K562 (cell line): ENCODE results near the gene TMA7B. TPM values are rescaled to one million over a fixed set of nuclear protein-coding genes. Genes with fewer than 3 reads are reported as not detected.

ENCODE experiments used
- ATAC-seq: fragments of 200-7000 bp; cut with Tn5 transposase; 3 replicates; pipeline ENCODE4 v1.9.1; 2020; ENCODE audit warnings: moderate library complexity
- BruUV-seq: library from RNA; stranded (reverse); fragments of 400-500 nt; replicated peaks from 2 replicates; lab custom pipeline; 2021; lab: Mats Ljungman, UMichigan
- CTCF ChIA-PET: fragments of 300-600 bp; formaldehyde crosslinking; extraction: SDS; loops from one replicate; lab custom pipeline; 2021; ENCODE audit warnings: low intra/inter-chr PET ratio; lab: Yijun Ruan, JAX
- POLR2A ChIA-PET: fragments of 300-600, 350-650 bp; sonication (Branson Sonifier 250); formaldehyde crosslinking; extraction: SDS; loops from one replicate; lab custom pipeline; 2021; ENCODE audit warnings: antibody characterized with exemption, inconsistent platforms; lab: Yijun Ruan, JAX
- DNase-seq, 4 experiments: peaks; one replicate each; pipeline versions ENCODE4 v3.0.0 to v3.0.0-alpha.2; 2011 to 2018; ENCODE audit warnings: low spot score in 3 of 4, mixed read lengths in 3 of 4; ENCODE audit errors: extremely low read depth in 1 of 4
- FAIRE-seq: peaks from 2 replicates; lab custom pipeline; 2011; peaks lifted over from hg19 to GRCh38; lab: Jason Lieb, UNC
- H2AFZ ChIP-seq: 2 replicates; pipeline ENCODE4 v1.6.0; 2011; ENCODE audit warnings: low read depth, low read length, control low read depth, inconsistent platforms
- H3K27ac ChIP-seq: fragments of 200-600 bp; 3 replicates; pipeline ENCODE4 v1.8.0; 2011; ENCODE audit warnings: low read depth, mild to moderate bottlenecking, control low read depth, inconsistent platforms, low read length, moderate library complexity, mixed read lengths; ENCODE audit errors: extremely low read depth
- H3K27me3 ChIP-seq, 2 experiments: fragments of 300-600 bp in 1 of 2; 2 replicates in 1 of 2; 3 replicates in 1 of 2; pipeline versions ENCODE4 v1.6.0 to v1.8.0; 2011; ENCODE audit warnings: inconsistent platforms in 2 of 2, low read length in 2 of 2, mild to moderate bottlenecking in 1 of 2, mixed read lengths in 1 of 2, moderate library complexity in 1 of 2; ENCODE audit not compliant: control insufficient read depth in 2 of 2, insufficient read depth in 2 of 2
- H3K36me3 ChIP-seq: fragments of 300-600 bp; 3 replicates; pipeline ENCODE4 v1.8.0; 2011; ENCODE audit warnings: mild to moderate bottlenecking, low read length, inconsistent platforms; ENCODE audit not compliant: control insufficient read depth, insufficient read depth
- H3K4me1 ChIP-seq, 2 experiments: fragments of 200-600 bp in 1 of 2; replicated peaks in 1 of 2; 2 replicates in 1 of 2; 3 replicates in 1 of 2; pipeline versions ENCODE4 v1.5.1 to v1.8.0; 2011; ENCODE audit warnings: inconsistent platforms in 2 of 2, low read length in 2 of 2, mild to moderate bottlenecking in 1 of 2, mixed read lengths in 1 of 2, moderate library complexity in 1 of 2; ENCODE audit not compliant: control insufficient read depth in 2 of 2, insufficient read depth in 2 of 2
- H3K4me2 ChIP-seq: 2 replicates; pipeline ENCODE4 v1.6.1; 2011; ENCODE audit warnings: low read length, control low read depth, inconsistent platforms, mixed read lengths; ENCODE audit not compliant: insufficient read depth
- H3K4me3 ChIP-seq: fragments of 200-600 bp; sonication (generic), shearing (Covaris generic); 2 replicates; pipeline ENCODE4 v1.5.1; 2016; ENCODE audit warnings: control low read depth, inconsistent platforms
- H3K79me2 ChIP-seq: fragments of 200-600 bp; 3 replicates; pipeline ENCODE4 v1.8.0; 2011; ENCODE audit warnings: low read length, inconsistent platforms; ENCODE audit not compliant: control insufficient read depth, insufficient read depth
- H3K9ac ChIP-seq, 2 experiments: 2 replicates each; pipeline versions ENCODE4 v1.6.0 to v1.6.1; 2011; ENCODE audit warnings: low read depth in 2 of 2, low read length in 2 of 2, control low read depth in 1 of 2, inconsistent platforms in 1 of 2, mild to moderate bottlenecking in 1 of 2, mixed read lengths in 1 of 2; ENCODE audit not compliant: insufficient read depth in 1 of 2
- H3K9me1 ChIP-seq: one replicate; pipeline ENCODE4 v1.6.0; 2011; ENCODE audit warnings: inconsistent platforms, mild to moderate bottlenecking, low read length, moderate library complexity; ENCODE audit not compliant: control insufficient read depth, insufficient read depth
- H3K9me3 ChIP-seq: replicated peaks from 2 replicates; pipeline ENCODE4 v1.5.1; 2011; ENCODE audit warnings: low read depth, low read length, inconsistent platforms; ENCODE audit not compliant: control insufficient read depth, insufficient read depth
- H4K20me1 ChIP-seq: replicated peaks from 2 replicates; pipeline ENCODE4 v1.6.1; 2011; ENCODE audit warnings: low read length, inconsistent platforms, mixed read lengths; ENCODE audit not compliant: control insufficient read depth, insufficient read depth
- ARID3B ChIP-seq: fragments of 250-450 bp; sonication (Bioruptor Pico); IDR thresholded peaks from 2 replicates; pipeline ENCODE4 v1.4.0; 2020; ENCODE audit warnings: borderline replicate concordance
- GTF2A2 ChIP-seq: IDR thresholded peaks from 2 replicates; pipeline ENCODE4 v1.6.1; 2016; ENCODE audit warnings: mild to moderate bottlenecking, missing genetic modification characterization, missing compliant biosample characterization
- HMGN3 ChIP-seq: IDR thresholded peaks from 2 replicates; pipeline ENCODE4 v1.6.1; 2011; ENCODE audit warnings: borderline replicate concordance, low read depth, mild to moderate bottlenecking, mixed read lengths, low read length; ENCODE audit not compliant: insufficient read length; ENCODE audit errors: extremely low read depth
- LARP7 ChIP-seq: fragments of 450-650 bp; IDR thresholded peaks from 2 replicates; pipeline ENCODE4 v1.6.1; 2016
- NFIX ChIP-seq: fragments of 250-450 bp; sonication (Bioruptor Pico); IDR thresholded peaks from 2 replicates; pipeline ENCODE4 v1.4.0; 2020; ENCODE audit warnings: low read depth, mild to moderate bottlenecking, moderate library complexity
- NFYB ChIP-seq: IDR thresholded peaks from 2 replicates; pipeline ENCODE4 v1.6.1; 2011; ENCODE audit warnings: mild to moderate bottlenecking, moderate library complexity; ENCODE audit not compliant: insufficient read length; ENCODE audit errors: extremely low read depth
- PCBP2 ChIP-seq: fragments of 200-400 bp; formaldehyde crosslinking; IDR thresholded peaks from 2 replicates; pipeline ENCODE4 v1.6.1; 2018; ENCODE audit warnings: low read length, low read depth, mild to moderate bottlenecking, moderate library complexity; ENCODE audit not compliant: poor library complexity, severe bottlenecking
- RAD51 ChIP-seq: fragments of 450-650 bp; IDR thresholded peaks from 2 replicates; pipeline ENCODE4 v1.7.1; 2016; ENCODE audit warnings: low read depth, mild to moderate bottlenecking, borderline replicate concordance
- SFPQ ChIP-seq: fragments of 200-400 bp; formaldehyde crosslinking; IDR thresholded peaks from 2 replicates; pipeline ENCODE4 v1.6.1; 2017; ENCODE audit warnings: mild to moderate bottlenecking, low read depth, low read length, moderate library complexity
- TAL1 ChIP-seq: fragments of 450-650 bp; IDR thresholded peaks from 2 replicates; pipeline ENCODE4 v1.6.1; 2016; ENCODE audit warnings: mild to moderate bottlenecking
- TFE3 ChIP-seq: fragments of 450-650 bp; formaldehyde crosslinking; IDR thresholded peaks from 2 replicates; pipeline ENCODE4 v1.4.0; 2020; ENCODE audit warnings: mild to moderate bottlenecking, mixed read lengths
- ZNF778 ChIP-seq: fragments of 450-650 bp; formaldehyde crosslinking; IDR thresholded peaks from 2 replicates; pipeline ENCODE4 v1.4.0; 2020; ENCODE audit warnings: mild to moderate bottlenecking, moderate library complexity
- WGBS: fragments of 100-300 bp; shearing (Covaris generic); methylation state at CpG from one replicate; pipeline ENCODE4 v1.1.6; 2016; ENCODE audit warnings: low coverage, mixed read lengths; ENCODE audit not compliant: insufficient coverage; ENCODE audit errors: missing lambda C conversion rate; 5-methylcytosine and 5-hydroxymethylcytosine counted together
- in situ Hi-C: fragments of 300-500 bp; cut with MboI; formaldehyde crosslinking; loops from 4 replicates; pipeline ENCODE4 v1.15.0; 2018; ENCODE audit warnings: inconsistent platforms, mixed read lengths
- intact Hi-C: fragments of 100-400 bp; cut with micrococcal nuclease; formaldehyde crosslinking; loops from 2 replicates; pipeline ENCODE4 v1.14.2; 2022
- polyA plus RNA-seq, 8 experiments: library from polyadenylated mRNA; depleted of rRNA in 4 of 8; stranded (reverse) in 5 of 8; unstranded in 3 of 8; fragments of >200 nt; fragmentation: Nextera tagmentation in 2 of 8; fragmentation: Illumina TruSeq in 1 of 8; extraction: Ambion mirVana in 2 of 8; extraction: Trizol in 1 of 8; gene quantifications; 2 replicates each; pipeline versions ENCODE4 v1.2.1 to v1.2.3, GENCODE V29; 2011 to 2014; ENCODE audit warnings: inconsistent platforms in 1 of 8, missing spikeins in 1 of 8
- total RNA-seq, 7 experiments: library from RNA; depleted of rRNA in 6 of 7; stranded (reverse); fragments of >200 nt in 6 of 7; fragmentation: Illumina TruSeq in 2 of 7; extraction: Trizol in 2 of 7; gene quantifications; 2 replicates each; pipeline versions ENCODE4 v1.2.1 to v1.2.3, GENCODE V29; 2011 to 2021; ENCODE audit warnings: low replicate concordance in 1 of 7

The TMA7B gene
- total and polyA plus RNA-seq, 9 of the 15 experiments (the other 6 are each of a cell fraction or from before 2014, with no cell fraction given) = 5.6 to 14.2 (median 11.8) TPM

GRCh38 chr22:39988386-39989114, 28.4 kb downstream of the TMA7B start:
- H3K4me2 ChIP-seq = peak overlapping the region; percentile 64
- H3K79me2 ChIP-seq = no peaks in the 10 kb centered on the region
- CTCF ChIA-PET = no interaction called here
- POLR2A ChIA-PET = no interaction called here
- no peaks in the 10 kb centered on the region for H4K20me1 ChIP-seq
- no peaks in the 10 kb centered on the region for H3K27me3 ChIP-seq
- peak overlapping the region; percentile 61; the same call in 2 of the 3 replicates for H3K27ac ChIP-seq
- no TSS peak for BruUV-seq
- H3K36me3 ChIP-seq = no peaks in the 10 kb centered on the region
- in situ Hi-C loops (no loop called here), intact Hi-C loops (no loop called here)
- 5% methylated on average over 5 of the region's 10 CpGs for WGBS
- H3K9me1 ChIP-seq = no peaks in the 10 kb centered on the region
- peaks cover 6 to 34% of the 10 kb centered on the region in 2 experiments; a peak in 3 of 5 replicates for H3K4me1 ChIP-seq
- ATAC-seq (peak; percentile 90), DNase-seq (peak; percentile 58 to 72 (median 62)), FAIRE-seq (peak; percentile 32)
- no peaks in the 10 kb centered on the region for H3K9me3 ChIP-seq
- peak overlapping the region; percentile 28; the same call in 1 of the 2 replicates for H3K4me3 ChIP-seq
- peak overlapping the region; percentile 77 for H2AFZ ChIP-seq
- H3K9ac ChIP-seq = peak overlapping the region; percentile 54 to 82; a peak in 2 of 4 replicates
- TF ChIP-seq SFPQ (no peak), NFIX (no peak), NFYB (no peak), GTF2A2 (tag) (no peak), ARID3B (CRISPR knock-in tag) (no peak), LARP7 (no peak), PCBP2 (no peak), TFE3 (CRISPR knock-in tag) (no peak), TAL1 (no peak), HMGN3 (no peak), RAD51 (peak; percentile 9; the same call in 1 of the 2 replicates), ZNF778 (CRISPR knock-in tag) (no peak)
